CD4-positive, alpha-beta memory T cell (primary cell): ENCODE measurements around the gene PRKAG1. TPM values are rescaled to one million over a fixed set of nuclear protein-coding genes. Genes with fewer than 3 reads are reported as not detected.

Experiments used
- CTCF ChIA-PET: fragments of 350-600 bp; sonication (Branson Sonifier 250); formaldehyde crosslinking; loops from one replicate; lab custom pipeline; 2021; ENCODE audit warnings: inconsistent platforms; ENCODE audit not compliant: partially characterized antibody; lab: Charles Lee
- POLR2A ChIA-PET: fragments of 350-600 bp; sonication (Branson Sonifier 250); formaldehyde crosslinking; loops from one replicate; lab custom pipeline; 2021; ENCODE audit not compliant: partially characterized antibody; lab: Charles Lee
- DNase-seq, 5 donors: peaks; one replicate each; pipeline versions ENCODE4 v3.0.0 to v3.0.0-alpha.2; 2020 to 2022; ENCODE audit warnings: mixed read lengths in 1 of 5
- H3K27ac ChIP-seq: one replicate; pipeline ENCODE4 v1.7.0; 2013; ENCODE audit warnings: low read depth, low read length
- H3K27me3 ChIP-seq: 2 replicates; pipeline ENCODE4 v1.7.0; 2013; ENCODE audit warnings: mild to moderate bottlenecking, low read length, moderate library complexity; ENCODE audit not compliant: insufficient read depth
- H3K36me3 ChIP-seq: 2 replicates; pipeline ENCODE4 v1.7.0; 2013; ENCODE audit warnings: mild to moderate bottlenecking, low read length, moderate library complexity; ENCODE audit not compliant: insufficient read depth
- H3K4me1 ChIP-seq: 2 replicates; pipeline ENCODE4 v1.7.0; 2013; ENCODE audit warnings: mild to moderate bottlenecking, low read length, moderate library complexity; ENCODE audit not compliant: insufficient read depth
- H3K4me3 ChIP-seq, 2 donors: one replicate each; pipeline ENCODE4 v1.7.0; 2013; ENCODE audit warnings: low read length in 2 of 2, mild to moderate bottlenecking in 1 of 2
- H3K9me3 ChIP-seq, 2 donors: one replicate each; pipeline ENCODE4 v1.7.0; 2013; ENCODE audit warnings: low read length in 2 of 2, control low read depth in 1 of 2; ENCODE audit not compliant: control insufficient read depth in 1 of 2
- H3K27ac Mint-ChIP-seq, 7 donors: one replicate each; pipeline ENCODE4 v1.8.0; 2020 to 2021; ENCODE audit warnings: mixed read lengths in 7 of 7, mild to moderate bottlenecking in 6 of 7, inconsistent platforms in 3 of 7, moderate library complexity in 3 of 7
- H3K27me3 Mint-ChIP-seq, 2 donors: one replicate each; pipeline ENCODE4 v1.8.0; 2020 to 2021; ENCODE audit warnings: mixed read lengths in 2 of 2
- H3K36me3 Mint-ChIP-seq, 2 donors: one replicate each; pipeline ENCODE4 v1.8.0; 2020 to 2021; ENCODE audit warnings: mixed read lengths in 2 of 2, inconsistent platforms in 1 of 2, mild to moderate bottlenecking in 1 of 2
- H3K4me1 Mint-ChIP-seq, 4 donors: one replicate each; pipeline ENCODE4 v1.8.0; 2020 to 2021; ENCODE audit warnings: mixed read lengths in 4 of 4, mild to moderate bottlenecking in 1 of 4
- H3K4me3 Mint-ChIP-seq, 8 donors: one replicate each; pipeline ENCODE4 v1.8.0; 2020 to 2021; ENCODE audit warnings: mixed read lengths in 8 of 8, mild to moderate bottlenecking in 7 of 8, moderate library complexity in 6 of 8, inconsistent platforms in 3 of 8
- H3K9me3 Mint-ChIP-seq, 8 donors: one replicate each; pipeline ENCODE4 v1.8.0; 2020 to 2021; ENCODE audit warnings: mixed read lengths in 8 of 8, mild to moderate bottlenecking in 5 of 8, inconsistent platforms in 3 of 8, moderate library complexity in 1 of 8
- intact Hi-C: fragments of 100-400 bp; cut with micrococcal nuclease; formaldehyde crosslinking; loops from one replicate; pipeline ENCODE4 v1.15.1; 2023
- polyA plus RNA-seq, 2 donors: library from polyadenylated mRNA; unstranded; fragments of 300-500 nt; fragmentation: Illumina TruSeq; gene quantifications; one replicate each; pipeline ENCODE4 v1.2.3, GENCODE V29; 2021
- total RNA-seq, 2 experiments: library from RNA; stranded (reverse); gene quantifications; one replicate each; pipeline ENCODE4 v1.2.3, GENCODE V29; 2021

The PRKAG1 gene
- total and polyA plus RNA-seq, 4 experiments from 2014 or later = 47.8 to 53.7 (median 49.6) TPM

DNA sequence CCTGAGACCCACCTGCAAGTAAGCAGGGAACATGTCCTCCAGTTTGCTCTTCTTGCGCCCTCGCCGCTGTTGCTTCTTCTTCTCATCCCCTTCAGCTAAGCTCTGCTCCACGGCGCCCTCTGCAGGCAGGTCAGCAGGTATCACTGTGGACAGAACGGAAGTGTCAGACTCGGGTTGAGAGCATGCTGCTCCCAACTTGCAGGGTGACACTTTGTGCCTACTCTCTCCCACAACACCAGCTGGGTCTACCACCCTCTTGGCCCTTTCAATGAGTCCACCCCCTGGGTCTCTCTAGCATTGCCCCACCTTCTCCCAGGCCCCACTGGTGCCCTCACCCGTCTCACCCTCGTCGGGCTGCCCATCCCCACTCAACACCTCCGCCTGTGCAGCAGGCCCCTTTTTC is 25.3 kb upstream of the PRKAG1 start:
- Histone ChIP-seq H3K36me3 (peaks cover 88% of the 10 kb centered on the region), H3K27me3 (no peaks in the 10 kb centered on the region), H3K27ac (no peak overlapping the region), H3K4me1 (no peaks in the 10 kb centered on the region), H3K4me3 (no peak overlapping the region), H3K9me3 (no peaks in the 10 kb centered on the region)
- ChIA-PET CTCF (interaction anchor here (0.6 to 3.0 kb wide), 32 partner anchors 10 to 288 kb away, joined by 3 to 17 read pairs (median 4); partner anchors contain the start of genes DDN and WNT1), POLR2A (interaction anchor here (0.7 to 1.1 kb wide), 4 partner anchors 12 to 191 kb away, joined by 3 read pairs; no protein-coding TSS in a partner anchor)
- Mint-ChIP-seq H3K27ac (peak overlapping the region; percentile 24 to 88 (median 75)), H3K27me3 (no peaks in the 10 kb centered on the region), H3K4me3 (no peak overlapping the region), H3K9me3 (no peaks in the 10 kb centered on the region), H3K4me1 (peaks cover 3 to 10% (median 4%) of the 10 kb centered on the region in 4 donors), H3K36me3 (peaks cover 47 to 86% of the 10 kb centered on the region in 2 donors)
- intact Hi-C loops = no loop called here
- peak; percentile 74 to 84 (median 77) for DNase-seq

DNA sequence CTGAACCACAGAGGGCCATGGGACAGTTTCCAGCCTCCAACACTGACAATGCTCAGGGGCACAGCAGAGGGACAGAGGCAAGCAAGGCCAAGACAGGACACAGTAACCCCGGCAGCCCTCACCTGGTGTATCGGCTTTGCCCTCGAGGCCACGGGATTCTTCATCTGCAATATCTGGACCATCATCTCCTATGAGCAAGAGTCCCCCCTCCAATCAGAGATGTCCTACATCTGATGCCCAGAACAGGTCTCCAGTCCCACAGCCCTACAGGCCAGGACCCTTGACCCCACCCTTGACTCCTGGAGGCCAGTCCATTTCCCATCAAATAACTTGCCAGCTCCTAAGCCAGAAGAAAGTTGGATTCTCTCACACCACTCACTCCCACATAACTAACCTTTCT is 24.7 kb upstream of the PRKAG1 start:
- DNase-seq = no peak
- intact Hi-C loops = no loop called here
- Histone ChIP-seq H3K27me3 (no peaks in the 10 kb centered on the region), H3K4me1 (no peaks in the 10 kb centered on the region), H3K9me3 (no peaks in the 10 kb centered on the region), H3K27ac (no peak overlapping the region), H3K36me3 (peaks cover 88% of the 10 kb centered on the region), H3K4me3 (no peak overlapping the region)
- no peak overlapping the region for H3K4me3 Mint-ChIP-seq
- no peaks in the 10 kb centered on the region for H3K9me3 Mint-ChIP-seq
- POLR2A ChIA-PET = interaction anchor here (0.7 to 1.4 kb wide), 4 partner anchors 11 to 47 kb away, joined by 3 read pairs; no protein-coding TSS in a partner anchor
- peaks cover 3 to 10% (median 4%) of the 10 kb centered on the region in 4 donors for H3K4me1 Mint-ChIP-seq
- no peaks in the 10 kb centered on the region for H3K27me3 Mint-ChIP-seq
- H3K27ac Mint-ChIP-seq = peak overlapping the region; percentile 24 to 85 (median 74)
- CTCF ChIA-PET = interaction anchor here (0.6 to 3.0 kb wide), 29 partner anchors 9 to 288 kb away, joined by 3 to 17 read pairs (median 4); partner anchors contain the start of genes DDN and WNT1
- H3K36me3 Mint-ChIP-seq = peaks cover 43 to 86% of the 10 kb centered on the region in 2 donors

DNA sequence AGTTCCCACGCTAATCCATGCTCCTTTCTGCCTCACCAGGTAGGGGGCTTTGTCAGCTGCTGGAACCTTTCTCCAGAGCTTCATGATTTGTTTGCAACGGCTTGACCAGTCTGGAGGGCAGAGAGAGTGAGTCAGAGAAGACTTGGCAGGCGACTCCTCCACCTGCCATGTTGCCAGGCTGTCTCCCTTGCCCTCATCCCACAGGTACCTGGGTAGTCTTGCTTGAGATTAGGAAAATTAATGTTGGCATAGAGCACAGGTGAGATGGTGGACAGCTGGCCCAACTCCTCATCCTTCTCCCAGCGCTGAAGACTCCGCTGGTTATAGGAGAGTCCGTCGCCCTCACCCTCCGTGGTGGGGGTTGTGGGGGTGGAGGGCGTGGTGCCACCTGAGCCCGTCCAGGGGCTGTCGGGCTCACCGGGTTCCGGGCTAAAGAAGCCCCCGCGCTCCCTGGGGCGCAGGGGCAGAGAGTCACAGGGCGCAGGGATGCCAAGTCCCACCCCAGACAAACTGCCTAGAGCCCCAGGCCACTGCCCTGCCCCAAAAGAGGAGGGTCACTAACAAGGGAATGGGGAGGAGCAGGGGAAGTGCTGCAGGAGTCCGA is 23.4 kb upstream of the PRKAG1 start:
- H3K4me3 ChIP-seq = no peak overlapping the region
- ChIA-PET POLR2A (interaction anchor here (1.4 kb wide), 1 partner anchor 22 kb away, joined by 3 read pairs; no protein-coding TSS in a partner anchor), CTCF (interaction anchor here (0.7 to 0.8 kb wide), 2 partner anchors 45 to 50 kb away, joined by 3 to 4 read pairs; no protein-coding TSS in a partner anchor)
- H3K4me1 ChIP-seq = no peaks in the 10 kb centered on the region
- Mint-ChIP-seq H3K27ac (peak overlapping the region in 1 of 7 donors; percentile 76), H3K4me3 (no peak overlapping the region), H3K27me3 (no peaks in the 10 kb centered on the region), H3K36me3 (peaks cover 36 to 83% of the 10 kb centered on the region in 2 donors), H3K4me1 (peaks cover 3 to 10% (median 4%) of the 10 kb centered on the region in 4 donors), H3K9me3 (no peaks in the 10 kb centered on the region)
- H3K27me3 ChIP-seq = no peaks in the 10 kb centered on the region
- H3K36me3 ChIP-seq = peaks cover 87% of the 10 kb centered on the region
- intact Hi-C loops = no loop called here
- no peak for DNase-seq
- no peaks in the 10 kb centered on the region for H3K9me3 ChIP-seq
- no peak overlapping the region for H3K27ac ChIP-seq

DNA sequence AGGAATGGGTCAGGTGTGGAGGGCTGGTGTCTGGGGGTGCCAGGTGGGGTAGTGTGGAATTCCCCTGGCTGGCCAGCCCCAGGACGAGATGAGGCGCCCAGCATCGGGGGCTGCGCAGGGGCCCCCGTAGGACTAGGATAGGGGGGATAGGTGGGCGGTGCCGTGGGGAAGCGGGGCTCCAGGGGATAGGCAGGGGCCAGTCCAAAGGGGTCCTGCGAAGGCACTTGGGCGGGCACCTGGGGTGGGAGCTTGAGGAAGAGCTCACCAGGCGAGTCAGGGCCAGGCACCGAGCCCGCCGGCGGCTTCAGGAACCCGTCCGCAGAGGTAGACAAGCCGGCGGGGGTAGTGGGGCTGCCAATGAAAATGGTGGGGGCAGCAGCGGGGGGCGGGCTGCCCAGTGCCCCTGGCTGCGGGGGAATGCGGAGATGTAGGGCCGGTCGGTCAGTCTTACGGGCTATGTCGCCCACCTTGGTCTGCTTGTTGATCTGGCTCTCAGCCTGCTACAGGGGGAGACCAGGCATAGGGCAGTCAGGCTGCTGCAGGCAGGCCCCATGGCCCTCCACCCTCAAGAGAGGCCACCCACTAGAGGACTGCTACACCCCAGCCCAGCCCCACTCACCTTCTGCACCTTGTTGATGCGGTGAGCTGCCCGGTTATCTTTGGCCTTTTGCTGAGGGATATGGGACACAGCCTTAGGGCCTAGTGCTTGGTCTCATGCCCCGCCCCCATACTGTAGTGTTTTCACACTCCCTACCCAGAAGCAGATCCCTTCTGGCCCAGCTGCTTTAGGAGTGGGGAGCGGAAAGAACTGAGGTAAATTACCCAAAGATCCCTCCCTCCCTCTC is 22.7 kb upstream of the PRKAG1 start:
- Mint-ChIP-seq H3K4me3 (no peak overlapping the region), H3K27me3 (no peaks in the 10 kb centered on the region), H3K36me3 (peaks cover 31 to 81% of the 10 kb centered on the region in 2 donors), H3K27ac (peak overlapping the region in 3 of 7 donors; percentile 13 to 48 (median 47)), H3K4me1 (peaks cover 3 to 10% (median 5%) of the 10 kb centered on the region in 4 donors), H3K9me3 (no peaks in the 10 kb centered on the region)
- Histone ChIP-seq H3K36me3 (peaks cover 89% of the 10 kb centered on the region), H3K27ac (no peak overlapping the region), H3K4me3 (no peak overlapping the region), H3K27me3 (no peaks in the 10 kb centered on the region), H3K9me3 (no peaks in the 10 kb centered on the region), H3K4me1 (no peaks in the 10 kb centered on the region)
- CTCF ChIA-PET = interaction anchor here (0.7 to 1.2 kb wide), 3 partner anchors 22 to 51 kb away, joined by 3 to 5 read pairs (median 4); no protein-coding TSS in a partner anchor
- no peak for DNase-seq
- POLR2A ChIA-PET = no interaction called here
- intact Hi-C loops = no loop called here

DNA sequence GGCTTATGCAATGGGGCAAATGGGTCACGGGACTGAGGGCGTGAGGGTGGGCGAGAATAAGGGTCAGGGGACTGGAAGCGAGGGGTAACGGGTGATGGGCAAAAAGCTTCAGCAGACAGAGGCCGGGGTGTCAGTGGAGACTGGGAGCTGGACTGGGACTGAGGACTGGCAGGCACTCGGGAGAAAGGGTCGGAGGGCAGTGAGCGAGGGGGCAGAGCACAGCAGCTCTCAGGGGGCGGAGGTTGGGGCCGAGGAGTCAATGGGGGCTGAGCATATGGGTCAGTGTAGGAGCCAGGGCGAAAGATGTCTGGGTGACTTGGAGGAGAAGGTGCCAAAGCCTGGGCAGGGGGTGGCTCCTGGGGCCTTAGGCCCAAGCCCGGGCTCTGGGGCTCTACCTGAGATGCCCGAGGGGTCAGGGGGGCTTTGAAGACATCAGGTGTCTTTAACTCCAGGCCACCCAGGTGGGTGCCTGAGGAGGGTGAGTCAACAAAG is 21.8 kb upstream of the PRKAG1 start:
- Mint-ChIP-seq H3K4me1 (peaks cover 0 to 10% (median 7%) of the 10 kb centered on the region in 4 donors), H3K4me3 (no peak overlapping the region), H3K27ac (peak overlapping the region in 1 of 7 donors; percentile 41), H3K9me3 (no peaks in the 10 kb centered on the region), H3K27me3 (no peaks in the 10 kb centered on the region), H3K36me3 (peaks cover 29 to 80% of the 10 kb centered on the region in 2 donors)
- Histone ChIP-seq H3K27ac (no peak overlapping the region), H3K9me3 (no peaks in the 10 kb centered on the region), H3K4me1 (no peaks in the 10 kb centered on the region), H3K4me3 (no peak overlapping the region), H3K27me3 (no peaks in the 10 kb centered on the region), H3K36me3 (peaks cover 82% of the 10 kb centered on the region)
- POLR2A ChIA-PET = interaction anchor here (0.6 to 2.5 kb wide), 2 partner anchors 10 to 54 kb away, joined by 3 to 6 read pairs; no protein-coding TSS in a partner anchor
- no peak for DNase-seq
- intact Hi-C loops = no loop called here
- CTCF ChIA-PET = interaction anchor here (1.2 kb wide), 1 partner anchor 21 kb away, joined by 5 read pairs; no protein-coding TSS in a partner anchor

DNA sequence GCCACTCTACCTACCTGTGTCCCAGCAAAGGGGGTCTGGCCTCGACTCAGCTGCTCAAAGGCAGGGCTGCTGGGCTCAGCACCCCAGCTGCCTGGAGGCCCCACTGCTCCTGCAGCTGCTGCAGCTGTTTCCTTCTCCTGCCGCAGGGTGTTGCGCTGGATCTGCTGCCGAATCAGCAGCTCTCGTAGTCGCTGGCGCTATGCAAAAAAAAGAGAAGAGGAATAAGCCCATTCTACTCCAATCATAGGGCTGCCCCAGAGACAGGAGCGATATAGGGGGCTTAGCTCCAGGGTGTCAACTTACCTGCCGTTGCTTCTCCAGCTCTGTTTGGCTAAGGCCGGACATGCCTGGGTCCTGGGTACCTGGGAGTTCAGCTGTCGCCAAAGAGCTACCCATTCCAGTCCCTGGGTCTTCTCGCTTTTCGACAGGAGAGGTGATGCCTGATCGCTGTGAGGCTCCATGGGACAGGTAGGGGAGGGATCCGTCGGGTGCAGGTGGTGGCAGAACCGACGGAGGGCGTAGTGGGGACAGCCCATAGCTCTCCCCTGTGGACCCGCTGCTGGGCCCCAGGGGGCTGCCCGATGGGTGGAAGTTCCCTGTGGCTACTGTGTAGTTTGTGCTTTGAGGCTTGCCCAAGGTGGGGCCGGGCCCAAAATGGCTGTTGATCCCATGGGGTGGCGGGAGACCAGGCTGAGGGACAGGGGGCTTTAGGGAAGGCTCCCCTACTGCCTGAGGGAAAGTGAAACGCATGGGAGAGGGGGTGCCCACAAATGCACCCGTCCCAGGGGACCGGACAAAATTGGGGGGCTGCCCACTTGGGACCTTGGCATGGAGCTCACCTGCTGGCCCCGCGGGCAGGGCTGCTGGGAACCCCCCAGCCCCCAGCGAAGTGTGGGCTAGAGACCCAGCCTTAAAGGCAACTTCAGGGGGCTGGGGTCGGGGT is 21.1 kb upstream of the PRKAG1 start:
- ChIA-PET POLR2A (interaction anchor here (2.5 kb wide), 1 partner anchor 10 kb away, joined by 6 read pairs; no protein-coding TSS in a partner anchor), CTCF (interaction anchor here (0.6 to 2.7 kb wide), 4 partner anchors 9 to 181 kb away, joined by 3 to 10 read pairs (median 4); no protein-coding TSS in a partner anchor)
- intact Hi-C loops = no loop called here
- peaks cover 0 to 9% (median 7%) of the 10 kb centered on the region in 4 donors for H3K4me1 Mint-ChIP-seq
- Histone ChIP-seq H3K4me1 (no peaks in the 10 kb centered on the region), H3K9me3 (no peaks in the 10 kb centered on the region), H3K27me3 (no peaks in the 10 kb centered on the region), H3K27ac (no peak overlapping the region), H3K36me3 (peaks cover 79% of the 10 kb centered on the region), H3K4me3 (no peak overlapping the region)
- peak overlapping the region in 3 of 7 donors; percentile 22 to 56 (median 41) for H3K27ac Mint-ChIP-seq
- H3K9me3 Mint-ChIP-seq = no peaks in the 10 kb centered on the region
- H3K36me3 Mint-ChIP-seq = peaks cover 28 to 81% of the 10 kb centered on the region in 2 donors
- no peak for DNase-seq
- H3K4me3 Mint-ChIP-seq = no peak overlapping the region
- H3K27me3 Mint-ChIP-seq = no peaks in the 10 kb centered on the region
